ENCODE results near the gene TXN.

Gene TXN

GRCh38 chr9:110256380-110257096 lies at the start of gene TXN:
TSS of gene TXN (minus strand) at chr9:110256507. CDS start at chr9:110256435, 72 bp downstream.
- DNase-seq = peak; percentile 74

DNA sequence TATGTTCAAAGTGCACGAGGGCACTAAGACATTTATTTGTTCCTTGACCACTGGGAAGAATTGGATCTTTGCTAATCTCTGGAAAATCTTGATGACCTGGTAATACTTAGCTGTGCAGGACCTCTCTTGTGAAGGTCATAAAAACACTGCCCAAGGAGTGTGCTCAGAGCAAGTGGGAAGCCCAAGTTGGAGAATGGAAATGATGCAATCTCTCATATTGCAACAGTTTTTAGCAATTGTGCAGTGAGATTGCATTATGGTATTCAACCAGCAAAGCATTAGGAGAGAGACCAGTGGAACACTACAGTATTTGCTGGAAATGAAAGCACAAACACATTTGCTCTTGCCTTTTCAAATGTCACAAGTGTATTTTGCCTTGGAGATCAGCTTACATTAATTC lies 46.8 kb upstream of the TXN start:
- no peak for DNase-seq

DNA sequence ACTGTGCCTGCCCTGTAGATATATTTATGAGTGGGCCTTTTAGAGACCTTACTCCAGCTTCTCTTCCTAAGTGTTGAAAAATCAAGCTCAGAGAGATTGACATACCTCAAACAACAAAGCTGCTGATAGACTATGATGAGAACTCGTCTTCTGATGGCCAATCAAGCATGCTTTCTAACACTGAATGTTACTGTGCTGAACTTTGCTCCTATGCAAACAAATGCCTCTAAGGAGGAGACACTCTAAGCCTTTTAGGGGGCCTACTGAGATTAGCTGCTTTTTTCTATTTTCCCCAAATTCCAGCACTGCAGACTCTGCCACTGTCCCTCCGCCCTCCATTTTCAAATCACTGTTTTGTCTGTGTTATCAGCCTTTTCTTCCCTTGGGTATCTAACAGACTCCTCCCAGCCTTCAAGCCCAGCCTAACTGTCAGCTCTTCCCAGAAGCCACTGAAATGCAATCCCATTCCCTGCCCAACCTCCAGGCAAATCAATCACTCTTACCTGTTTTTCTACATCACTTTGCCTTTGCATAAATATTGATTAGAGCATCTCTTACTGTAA lies 41.8 kb upstream of the TXN start:
- DNase-seq = no peak

GRCh38 chr9:110293248-110293647 lies 36.9 kb upstream of the TXN start:
- no peak for DNase-seq

- DNase-seq = no peak
Measured at GRCh38 chr9:110291921-110292557, 35.7 kb upstream of the TXN start.

DNA sequence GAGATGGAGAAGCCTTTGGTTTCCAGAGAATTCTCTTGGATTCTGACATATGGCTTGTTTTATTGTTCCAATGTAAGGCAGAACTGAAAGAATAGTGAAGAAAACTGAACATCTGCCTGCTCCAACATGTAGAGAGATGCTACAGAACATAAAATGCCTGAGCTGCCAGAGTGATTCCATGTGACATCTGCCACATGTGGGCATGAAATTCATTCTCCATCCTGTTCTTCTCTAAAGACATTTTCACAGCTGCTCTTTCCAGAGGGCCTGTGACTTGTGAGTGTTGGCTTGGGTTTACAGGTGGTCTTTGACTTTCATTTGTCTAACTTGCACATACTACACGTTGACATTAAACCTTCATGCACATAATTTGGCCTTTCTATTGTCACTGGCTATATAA lies 33.7 kb upstream of the TXN start:
- no peak for DNase-seq

DNA sequence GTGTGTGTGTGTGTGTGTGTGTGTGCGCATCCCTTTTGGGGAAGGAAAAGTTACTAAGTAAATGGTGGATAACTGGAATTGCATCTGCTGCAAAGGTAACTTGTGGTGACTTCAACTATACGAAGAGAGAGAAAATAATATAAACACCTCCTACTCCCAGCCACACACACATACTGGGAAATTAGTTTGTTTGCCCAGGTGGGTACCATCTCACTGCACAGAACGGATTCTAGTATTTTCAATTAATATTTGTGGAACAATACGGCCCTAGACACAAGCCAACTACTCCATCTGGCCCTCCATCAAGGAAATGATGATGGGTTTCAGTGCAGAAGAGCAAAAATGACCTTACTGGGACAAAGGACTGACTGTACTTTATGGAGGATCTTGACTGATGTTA lies 32.2 kb upstream of the TXN start:
- no peak for DNase-seq

- no peak for DNase-seq
Measured at GRCh38 chr9:110287289-110287680, 31.0 kb upstream of the TXN start.

- no peak for DNase-seq
Measured at GRCh38 chr9:110284211-110284844, 28.0 kb upstream of the TXN start.

GRCh38 chr9:110283751-110284150 lies 27.4 kb upstream of the TXN start:
- DNase-seq = no peak

DNA sequence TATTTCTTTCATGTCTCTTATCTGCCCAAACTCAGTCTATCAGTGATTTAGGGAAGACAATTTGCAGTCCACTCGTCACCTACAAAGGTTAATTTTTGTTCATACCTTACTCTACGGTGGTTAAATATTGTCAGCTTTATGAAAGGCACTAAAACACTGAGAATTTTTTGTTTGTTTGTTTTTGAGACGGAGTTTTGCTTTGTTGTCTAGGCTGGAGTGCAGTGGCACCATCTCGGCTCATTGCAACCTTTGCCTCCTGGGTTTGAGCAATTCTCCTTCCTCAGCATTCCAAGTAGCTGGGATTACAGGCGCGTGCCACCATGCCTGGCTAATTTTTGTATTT lies 26.4 kb upstream of the TXN start:
- DNase-seq = no peak

DNA sequence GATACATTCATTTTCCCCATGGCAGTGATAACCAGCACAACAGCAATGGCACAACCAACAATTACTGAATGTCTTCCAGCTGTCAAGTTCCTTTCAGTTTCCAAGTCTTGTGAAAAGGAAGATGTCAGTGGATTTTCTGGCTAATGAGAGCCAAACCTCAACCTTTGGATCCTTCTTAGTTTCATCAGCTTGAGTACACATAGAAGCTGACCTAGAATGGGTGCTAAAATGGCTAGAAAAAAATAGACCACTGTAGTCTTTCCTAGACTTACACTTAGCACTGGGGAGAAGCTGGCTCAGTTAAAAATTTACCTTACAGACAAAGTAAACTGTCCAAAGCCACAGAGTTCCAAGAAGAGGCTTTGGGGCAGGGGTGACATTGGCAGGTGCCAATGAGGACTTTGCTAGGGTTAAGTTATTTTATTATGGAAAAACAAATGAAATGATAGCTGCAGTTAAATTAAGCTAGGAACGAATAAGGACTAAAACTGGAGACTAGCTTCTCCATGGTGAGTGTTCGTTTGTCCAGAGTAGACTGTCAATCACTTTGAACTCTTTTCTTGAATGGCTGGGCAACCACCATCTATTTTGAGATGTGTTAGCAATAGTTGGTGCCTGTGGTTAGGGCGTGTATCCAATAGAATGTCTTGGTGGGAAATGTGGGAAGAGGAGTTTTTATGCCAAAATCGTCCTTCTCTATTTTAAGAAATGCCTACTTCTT lies 25.9 kb upstream of the TXN start:
- no peak for DNase-seq

DNA sequence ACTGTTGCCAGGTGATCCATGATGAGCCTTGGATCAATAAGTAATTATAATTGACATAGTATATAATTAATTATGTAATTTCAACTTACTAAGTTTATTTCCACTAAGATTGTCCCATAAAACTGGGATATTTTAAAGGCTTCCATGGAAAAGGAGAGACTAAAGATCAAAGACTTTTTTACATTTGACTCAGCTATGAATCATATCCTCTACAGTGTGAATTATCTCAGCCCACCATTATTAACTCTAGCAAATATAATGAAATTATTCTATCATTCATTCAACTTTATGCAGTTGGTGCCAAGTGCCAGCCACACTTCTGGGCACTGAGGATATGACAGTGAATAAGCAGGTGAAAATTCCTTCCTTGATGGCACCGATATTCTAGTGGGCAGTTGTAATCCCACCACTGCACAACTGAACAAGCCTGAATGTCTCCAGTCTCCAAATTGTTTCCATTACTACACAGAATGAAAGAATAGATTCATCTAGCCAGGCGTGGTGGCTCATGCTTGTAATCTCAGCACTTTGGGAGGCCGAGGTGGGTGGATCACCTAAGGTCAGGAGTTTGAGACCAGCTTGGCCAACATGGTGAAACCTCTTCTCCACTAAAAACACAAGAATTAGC lies 21.9 kb upstream of the TXN start:
- DNase-seq = no peak

GRCh38 chr9:110276781-110277180 lies 20.5 kb upstream of the TXN start:
- DNase-seq = no peak

- no peak for DNase-seq
Measured at GRCh38 chr9:110270211-110270995, 14.1 kb upstream of the TXN start.

- no peak for DNase-seq
Measured at GRCh38 chr9:110266795-110267194, 10.5 kb upstream of the TXN start.

- DNase-seq = no peak
Measured at GRCh38 chr9:110261632-110262031, 5.3 kb upstream of the TXN start.

DNA sequence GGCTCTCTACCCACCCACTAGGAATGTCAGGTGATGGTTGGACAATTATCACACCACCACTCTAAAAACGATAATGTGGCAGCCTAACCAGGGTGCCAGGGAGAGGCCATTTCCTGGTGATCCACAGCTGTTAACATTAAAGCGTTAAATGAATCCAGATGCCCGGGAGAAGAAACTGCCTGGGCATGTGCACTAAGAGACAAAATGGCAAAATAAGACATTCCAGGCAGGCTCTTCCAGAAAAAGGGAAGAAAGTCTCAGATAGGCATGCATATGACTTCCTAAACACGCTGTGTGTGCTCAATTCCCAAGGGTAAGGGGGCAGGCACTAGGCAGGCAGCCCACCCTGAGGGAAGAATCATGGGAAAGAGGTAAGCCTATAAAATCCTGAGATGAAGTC lies 4.6 kb upstream of the TXN start:
- no peak for DNase-seq

- DNase-seq = no peak
Measured at GRCh38 chr9:110259566-110259965, 3.3 kb upstream of the TXN start.

- no peak for DNase-seq
Measured at GRCh38 chr9:110258690-110259091, 2.4 kb upstream of the TXN start.

- DNase-seq = no peak
Measured at GRCh38 chr9:110257956-110258355, 1.6 kb upstream of the TXN start.

All from activated gamma-delta T cell treated with Interleukin-2 at 50 U/mL for 16 hours (primary cell).